ENCODE measurements around the gene ZFP28. TPM values are rescaled to one million over a fixed set of nuclear protein-coding genes. Genes with fewer than 3 reads are reported as not detected.

Gene ZFP28
- total and polyA plus RNA-seq, 2 donors (not counting 3 experiments of a cell fraction or from before 2014, with no cell fraction given), result 1.8 to 5.4 TPM

- no peaks in the 10 kb centered on the region for H3K9me3 ChIP-seq (replicated peaks; ENCODE audit: control insufficient read depth, insufficient read depth, low read length)
- CTCF ChIA-PET, result interaction anchor here (0.6 to 1.1 kb wide), 3 partner anchors 25 to 211 kb away, joined by 3 read pairs; partner anchors contain the start of gene ZNF583
- peak within 1 kb of the TSS; percentile 96 for H2AFZ ChIP-seq (ENCODE audit: low read depth, low read length)
- TF ChIP-seq FOS (IDR thresholded peaks at IDR 0.05; ENCODE audit: borderline replicate concordance, insufficient read depth, low read length), result no peak
- no peak for TF ChIP-seq POLR2AphosphoS5 (IDR thresholded peaks at IDR 0.05; ENCODE audit: insufficient read depth, low read depth, low read length)
- no peak for TF ChIP-seq POLR2A (IDR thresholded peaks at IDR 0.05; ENCODE audit: low read depth, low read length)
- no peak for TF ChIP-seq CTCF (IDR thresholded peaks at IDR 0.05; ENCODE audit: extremely low read depth in 1 of 2, insufficient read depth in 1 of 2, low read depth in 1 of 2, low read length in 2 of 2)
- TF ChIP-seq GATA2 (IDR thresholded peaks at IDR 0.05; ENCODE audit: insufficient read depth, insufficient read length, low read depth, low read length), result no peak
- no peak for TF ChIP-seq MAX (IDR thresholded peaks at IDR 0.05; ENCODE audit: insufficient read depth, insufficient read length)
- no peak within 1 kb of the TSS for H3K27ac ChIP-seq (ENCODE audit: insufficient read depth, low read depth, low read length)
- intact Hi-C loops (cut with micrococcal nuclease) (loop anchor here (1.0 to 2.0 kb wide), 2 partner anchors 28 to 56 kb away; partner anchors contain the start of genes ZFP28 and ZNF470), dilution Hi-C loops (cut with MboI; ENCODE audit: extremely low pct_ligation_motif_present, low sequenced_read_pairs) (no loop called here)
- peak within 1 kb of the TSS; percentile 48 for H3K4me2 ChIP-seq (ENCODE audit: insufficient read depth, low read length)
- H3K9me1 ChIP-seq (replicated peaks; ENCODE audit: control insufficient read depth, extremely low read depth, insufficient read depth, low read length), result no peaks in the 10 kb centered on the region
- H3K79me2 ChIP-seq (ENCODE audit: control insufficient read depth, insufficient read depth, low read length), result peaks cover 15% of the 10 kb centered on the region
- peak; percentile 86 for DNase-seq (ENCODE audit: low read depth, low spot score)
- no peaks in the 10 kb centered on the region for H4K20me1 ChIP-seq (replicated peaks; ENCODE audit: control insufficient read depth, extremely low read depth, insufficient read depth, low read length)
- BruUV-seq (replicated peaks), result no TSS peak
- H3K4me3 ChIP-seq (replicated peaks in 1 of 3; ENCODE audit: insufficient read depth in 1 of 3, low read depth in 1 of 3, low read length in 3 of 3), result peak within 1 kb of the TSS; percentile 28 to 94 (median 67)
- no peaks in the 10 kb centered on the region for H3K27me3 ChIP-seq (ENCODE audit: control insufficient read depth in 2 of 2, insufficient read depth in 2 of 2, low read length in 2 of 2)
- POLR2A ChIA-PET, result interaction anchor here (0.6 kb wide), 1 partner anchor 43 kb away, joined by 12 read pairs; no protein-coding TSS in a partner anchor
- H3K9ac ChIP-seq (replicated peaks; ENCODE audit: extremely low read depth, insufficient read depth, low read length), result peak within 1 kb of the TSS; percentile 32
- peak; percentile 72 for FAIRE-seq
- H3K4me1 ChIP-seq (ENCODE audit: control insufficient read depth, extremely low read depth, insufficient read depth, low read length), result peaks cover 9% of the 10 kb centered on the region
- no peaks in the 10 kb centered on the region for H3K36me3 ChIP-seq (ENCODE audit: control insufficient read depth in 2 of 2, extremely low read depth in 1 of 2, insufficient read depth in 2 of 2, low read length in 2 of 2)
Observed at GRCh38 chr19:56594783-56595547, 56.2 kb downstream of the ZFP28 start, which contains the start of gene ZNF71. Gene ZNF71 (plus strand): TSS chr19:56595302. CDS start chr19:56601559, 6,257 bp downstream.
